GM19328 (cell line): ENCODE measurements around the gene COPS9.

Experiments
- ATAC-seq: cut with Tn5 transposase; IDR thresholded peaks from one replicate; pipeline ENCODE4 v1.9.1; 2021; ENCODE audit warnings: mild to moderate bottlenecking, moderate library complexity; ENCODE audit not compliant: unreplicated experiment

COPS9 gene

DNA sequence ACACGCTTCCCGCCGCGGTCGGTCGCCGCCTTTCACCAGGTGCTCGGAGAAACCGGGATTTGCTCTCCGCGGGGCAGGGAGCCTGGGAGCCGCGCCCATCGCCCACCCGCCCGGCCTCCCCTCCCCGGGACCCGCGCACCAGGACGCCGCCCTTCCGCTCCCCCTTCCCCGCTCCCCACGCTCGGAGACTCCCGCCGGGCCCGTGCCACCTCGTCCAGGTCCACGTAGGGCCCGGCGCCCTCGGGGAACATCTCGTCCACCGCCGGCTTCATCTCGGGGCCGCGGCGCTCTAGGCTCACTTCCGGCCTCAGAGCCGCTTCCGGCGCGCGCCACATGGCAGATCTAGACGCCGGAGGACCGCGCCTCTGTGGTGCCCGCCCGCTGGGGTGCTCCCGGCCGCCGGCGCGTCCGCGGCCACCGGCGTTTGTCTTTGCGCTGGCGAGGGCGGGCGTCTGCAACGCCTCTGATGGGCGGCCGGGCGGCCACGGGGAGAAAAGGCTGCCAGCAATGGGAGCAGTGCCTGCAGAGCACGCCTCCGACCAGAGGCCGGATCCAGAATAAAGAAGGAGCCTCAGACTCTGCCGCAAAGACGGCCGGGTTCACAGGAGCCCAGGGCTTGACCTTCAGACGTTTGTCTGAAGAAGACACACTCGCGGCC is at the start of gene COPS9:
Gene COPS9 (minus strand): TSS at position 293 of the 658 bp plus-strand sequence. CDS start 21 bp downstream, at position 272.
- ATAC-seq: peak; percentile 94

- ATAC-seq: no peak
Observed at GRCh38 chr2:240184656-240185055, 48.6 kb upstream of the COPS9 start.

GRCh38 chr2:240183875-240184590 is 47.9 kb upstream of the COPS9 start:
- no peak for ATAC-seq

GRCh38 chr2:240183006-240183874 is 47.1 kb upstream of the COPS9 start:
- ATAC-seq: no peak

GRCh38 chr2:240182476-240182875 is 46.4 kb upstream of the COPS9 start:
- no peak for ATAC-seq

GRCh38 chr2:240182001-240182400 is 45.9 kb upstream of the COPS9 start:
- no peak for ATAC-seq

DNA sequence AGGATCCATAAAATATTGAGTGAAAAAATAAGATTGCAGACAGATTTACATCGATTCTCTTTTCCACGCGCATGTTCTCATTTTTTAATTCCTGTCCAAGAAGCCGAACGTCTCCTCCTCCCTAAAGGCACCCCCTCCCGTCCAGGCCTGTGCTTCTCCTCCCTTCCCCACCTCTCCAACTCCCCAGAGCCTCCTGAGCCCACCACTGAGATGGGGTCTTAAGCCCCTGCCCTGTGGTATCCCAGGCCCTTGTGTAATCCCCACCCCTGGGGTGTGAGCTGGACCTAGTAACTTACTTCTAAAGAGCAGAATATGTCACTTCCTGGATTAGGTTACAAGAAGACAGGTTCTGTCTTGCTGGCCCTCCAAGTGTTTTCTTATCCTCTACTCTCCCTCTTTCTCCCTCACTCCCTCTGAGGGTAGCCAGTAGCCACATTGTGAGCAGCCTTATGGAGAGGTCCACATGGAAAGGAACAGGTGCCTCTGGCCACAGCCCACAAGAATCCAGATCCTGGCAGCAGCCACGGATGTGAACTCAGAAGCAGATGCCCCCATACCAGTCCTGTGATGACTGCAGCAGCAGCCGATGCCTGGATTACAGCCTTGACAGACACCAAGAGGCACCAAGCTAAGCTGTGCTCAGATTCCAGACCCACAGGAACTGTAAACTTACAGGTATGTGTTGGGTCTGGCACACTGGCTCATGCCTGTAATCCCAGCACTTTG is 44.0 kb upstream of the COPS9 start:
- ATAC-seq: no peak

DNA sequence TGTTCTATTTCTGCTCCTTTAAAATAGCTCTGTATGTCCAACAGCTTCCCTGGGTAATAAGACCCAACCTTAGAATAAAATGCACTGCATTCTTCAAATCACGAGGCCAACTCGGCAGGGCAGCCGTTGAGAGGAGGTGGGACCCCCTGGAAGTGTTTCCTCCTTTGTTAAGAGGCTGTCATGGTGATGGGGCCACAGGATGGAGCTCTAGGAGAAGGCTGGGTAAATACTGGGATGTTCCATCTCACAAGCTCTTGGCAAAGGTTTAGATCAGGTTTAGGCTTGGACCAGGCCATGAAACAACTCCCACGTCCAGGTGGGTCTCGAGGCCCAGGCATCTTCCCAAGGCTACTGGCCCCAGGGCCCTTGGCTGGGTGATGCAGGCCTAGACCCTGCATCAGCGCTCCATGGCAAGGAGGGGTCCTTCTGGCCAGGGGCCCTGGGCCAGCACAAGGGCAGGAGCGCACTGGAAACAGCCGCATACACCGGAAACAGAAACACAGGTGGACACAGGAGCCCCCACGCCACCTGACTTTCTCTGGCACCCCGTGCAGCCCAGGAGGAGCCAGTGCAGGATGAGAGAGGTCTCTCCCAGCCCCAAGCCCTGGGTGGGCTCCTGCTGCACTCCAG is 43.2 kb upstream of the COPS9 start:
- ATAC-seq: no peak

DNA sequence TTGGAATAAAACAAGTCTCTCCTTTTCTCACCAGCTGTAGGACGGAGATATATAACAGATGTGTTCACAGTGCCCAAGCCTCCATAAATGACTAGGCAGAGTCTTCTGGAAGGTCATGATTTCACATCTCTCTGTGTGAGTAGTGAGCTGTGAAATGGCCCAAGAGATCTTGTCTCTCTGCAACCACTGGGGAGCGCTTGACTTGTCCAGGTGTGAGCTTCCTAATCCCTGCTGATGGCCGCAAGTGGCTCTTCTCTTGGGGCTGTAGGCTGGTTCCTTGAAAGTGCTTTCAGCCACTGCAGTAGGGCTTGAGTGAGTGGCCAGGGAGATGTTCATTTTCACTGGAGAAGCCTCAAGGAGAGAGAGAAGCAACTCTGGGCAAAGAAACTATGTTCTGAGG is 42.5 kb upstream of the COPS9 start:
- no peak for ATAC-seq

DNA sequence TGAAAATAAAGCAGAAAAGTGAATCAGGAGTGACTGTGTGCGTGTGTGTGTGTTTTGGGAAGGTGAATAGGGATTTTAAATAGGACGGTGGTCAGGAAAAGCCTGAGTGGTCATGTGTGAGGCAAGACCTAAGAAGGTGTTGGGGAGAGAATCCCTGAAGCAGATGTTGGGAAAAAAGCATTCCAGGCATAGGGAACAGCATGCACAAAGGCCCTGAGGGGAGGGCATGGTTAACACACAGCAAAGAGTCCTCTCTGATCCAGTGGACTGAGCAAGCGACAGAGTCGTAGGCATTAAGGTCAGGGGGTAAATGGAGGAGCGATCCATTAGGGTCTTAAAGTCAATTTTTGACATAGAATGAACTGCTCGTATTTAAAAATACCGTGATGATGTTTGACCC is 38.4 kb upstream of the COPS9 start:
- ATAC-seq: no peak

GRCh38 chr2:240172071-240172895 is 36.2 kb upstream of the COPS9 start:
- ATAC-seq: no peak

GRCh38 chr2:240170883-240171282 is 34.8 kb upstream of the COPS9 start:
- ATAC-seq: no peak

DNA sequence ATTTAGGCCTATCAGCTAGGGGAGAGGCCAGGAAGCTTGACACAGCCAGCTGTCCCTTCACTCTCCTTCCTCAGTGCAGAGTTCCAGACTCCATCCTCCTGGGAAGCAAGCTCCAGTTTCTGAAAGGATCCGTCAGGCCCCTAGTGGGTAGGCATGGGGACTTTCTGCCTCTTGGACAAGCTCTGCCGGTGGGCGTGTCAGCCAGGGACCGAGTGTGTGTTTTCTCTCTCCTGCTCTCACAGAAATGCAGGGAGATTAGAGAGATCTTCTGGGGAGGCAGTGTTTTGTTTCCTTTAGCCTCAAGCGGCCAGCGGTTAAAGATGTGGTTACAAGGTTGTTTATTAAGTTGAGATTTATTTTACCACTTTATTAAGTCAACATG is 34.2 kb upstream of the COPS9 start:
- no peak for ATAC-seq

DNA sequence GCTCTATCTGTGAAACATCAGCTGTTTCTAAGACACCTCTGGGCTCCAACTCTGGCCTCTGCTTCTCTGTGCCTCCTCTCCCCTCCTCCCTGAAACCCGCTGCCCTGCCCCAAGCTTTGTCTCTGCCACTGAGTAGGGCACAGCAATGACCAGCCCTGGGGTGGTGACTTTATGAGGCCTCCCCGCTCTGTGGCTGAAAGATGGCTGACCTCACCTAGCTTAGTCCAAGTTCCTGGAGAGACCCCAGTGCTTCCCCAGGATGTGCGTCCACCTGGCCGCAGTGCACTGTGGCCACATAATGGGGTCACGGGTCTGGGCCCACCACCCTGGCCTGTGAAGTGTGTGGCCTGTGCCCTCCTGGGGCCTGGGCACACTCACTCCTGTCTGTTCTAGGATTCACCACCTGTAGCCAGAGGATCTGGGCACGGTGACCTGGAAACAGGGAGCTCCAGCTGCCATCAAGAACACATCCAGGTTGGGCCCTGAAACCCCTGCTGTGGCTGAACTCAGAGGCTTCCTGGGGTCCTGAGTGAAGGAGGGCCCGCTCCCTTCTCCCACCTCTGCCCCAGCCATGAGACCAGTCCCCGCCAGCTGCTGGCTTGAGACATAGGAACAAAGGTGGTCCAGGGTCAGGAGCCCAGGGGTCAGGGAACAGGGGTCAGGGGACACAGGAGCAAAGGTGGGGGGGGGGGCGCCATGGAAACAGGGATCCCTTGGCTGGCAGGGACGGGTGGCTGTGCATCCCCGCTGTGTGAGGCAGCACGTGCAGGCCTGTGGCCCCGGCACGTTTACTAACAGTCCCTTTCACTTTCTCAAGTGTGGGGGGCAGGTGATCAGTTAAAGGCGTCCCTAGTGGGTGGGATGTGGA is 33.6 kb upstream of the COPS9 start:
- ATAC-seq: no peak

DNA sequence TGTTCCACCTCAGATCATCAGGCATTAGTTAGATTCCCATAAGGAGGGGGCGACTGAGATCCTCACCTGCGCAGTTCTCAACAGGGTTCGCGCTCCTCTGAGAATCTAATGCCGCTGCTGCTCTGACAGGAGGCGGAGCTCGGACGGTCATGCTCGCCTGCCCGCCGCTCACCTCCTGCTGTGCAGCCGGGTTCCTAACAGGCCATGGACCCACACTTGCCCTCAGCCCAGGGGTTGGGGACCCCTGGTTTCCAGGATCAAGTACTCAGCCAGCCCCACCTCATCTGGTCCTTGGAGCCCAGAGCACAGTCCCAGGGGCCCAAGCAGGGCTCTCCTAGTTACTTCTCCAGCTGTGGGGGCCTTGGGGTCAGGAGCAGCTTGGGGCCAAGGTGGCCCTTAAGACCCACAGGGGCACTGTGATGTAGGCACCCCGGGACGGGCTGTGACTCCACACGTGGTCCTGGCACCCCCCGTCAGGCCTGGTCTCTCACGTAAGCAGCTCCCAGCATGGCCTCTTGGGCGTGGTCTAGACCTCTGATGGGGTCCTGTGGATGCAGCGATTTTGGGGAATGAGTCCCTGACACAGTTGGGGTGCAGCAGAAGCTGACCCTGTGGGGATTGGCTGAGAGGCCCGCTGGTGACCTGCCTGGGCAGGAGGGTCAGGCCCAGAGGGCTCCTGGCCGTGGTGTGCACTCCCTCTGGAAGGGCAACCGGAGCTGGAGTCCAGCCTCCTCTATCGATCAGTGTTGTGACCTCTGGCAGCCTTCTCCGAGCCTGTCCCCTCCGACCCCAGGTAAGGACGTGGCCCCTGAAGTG is 32.6 kb upstream of the COPS9 start:
- no peak for ATAC-seq

GRCh38 chr2:240168041-240168440 is 31.9 kb upstream of the COPS9 start:
- ATAC-seq: no peak

- ATAC-seq: no peak
Observed at GRCh38 chr2:240167588-240167880, 31.4 kb upstream of the COPS9 start.
